Measurements from ENCODE around the gene LRPAP1.
A peak's percentile ranks its signal among the peaks of the same experiment; 100 is the strongest.
"Not testable (repeated sequence)": the region's sequence is repeated elsewhere in the genome, so short reads cannot be mapped to it uniquely, and the experiment has no call there.

The LRPAP1 gene

GRCh38 chr4:3559381-3560290, 27.4 kb upstream of the LRPAP1 start:
- DNase-seq: not testable (repeated sequence)

- not testable (repeated sequence) for DNase-seq
Observed at GRCh38 chr4:3558514-3558836, 26.3 kb upstream of the LRPAP1 start.

GRCh38 chr4:3557676-3558513, 25.7 kb upstream of the LRPAP1 start:
- DNase-seq: not testable (repeated sequence)

- peak; percentile 79 for DNase-seq
Observed at GRCh38 chr4:3557088-3557492, 24.9 kb upstream of the LRPAP1 start.

- peak; percentile 33 for DNase-seq
Observed at GRCh38 chr4:3556244-3556867, 24.1 kb upstream of the LRPAP1 start.

GRCh38 chr4:3555459-3556070, 23.3 kb upstream of the LRPAP1 start:
- peak; percentile 54 for DNase-seq

GRCh38 chr4:3551366-3551765, 19.1 kb upstream of the LRPAP1 start:
- DNase-seq: not testable (repeated sequence)

- not testable (repeated sequence) for DNase-seq
Observed at GRCh38 chr4:3550792-3551325, 18.6 kb upstream of the LRPAP1 start.

- DNase-seq: not testable (repeated sequence)
Observed at GRCh38 chr4:3550041-3550440, 17.8 kb upstream of the LRPAP1 start.

- DNase-seq: not testable (repeated sequence)
Observed at GRCh38 chr4:3549694-3550001, 17.4 kb upstream of the LRPAP1 start.

GRCh38 chr4:3548991-3549693, 16.9 kb upstream of the LRPAP1 start:
- not testable (repeated sequence) for DNase-seq

GRCh38 chr4:3546721-3547120, 14.5 kb upstream of the LRPAP1 start:
- not testable (repeated sequence) for DNase-seq

GRCh38 chr4:3545351-3545750, 13.1 kb upstream of the LRPAP1 start:
- DNase-seq: not testable (repeated sequence)

GRCh38 chr4:3544259-3545025, 12.2 kb upstream of the LRPAP1 start:
- DNase-seq: not testable (repeated sequence)

GRCh38 chr4:3543415-3543814, 11.2 kb upstream of the LRPAP1 start:
- not testable (repeated sequence) for DNase-seq

- not testable (repeated sequence) for DNase-seq
Observed at GRCh38 chr4:3538906-3539305, 6.7 kb upstream of the LRPAP1 start.

- DNase-seq: not testable (repeated sequence)
Observed at GRCh38 chr4:3535812-3536211, 3.6 kb upstream of the LRPAP1 start.

GRCh38 chr4:3533423-3533820, 1.2 kb upstream of the LRPAP1 start:
- DNase-seq: no peak

GRCh38 chr4:3532751-3533422, 665 bp upstream of the LRPAP1 start:
- DNase-seq: no peak

GRCh38 chr4:3531318-3531878, 824 bp downstream of the LRPAP1 start:
- DNase-seq: no peak

Measured in hematopoietic multipotent progenitor cell treated with erythropoietin and hydrocortisone succinate and interleukin-3 and kit ligand, for 6 days (in vitro differentiated cells).